GM23248 (cell line): ENCODE data around the gene CD1D. TPM values are rescaled to one million over a fixed set of nuclear protein-coding genes. Genes with fewer than 3 reads are reported as not detected.

ENCODE experiments used
- DNase-seq: peaks from one replicate; pipeline ENCODE4 v3.0.0-alpha.2; 2015
- H2AFZ ChIP-seq: fragments of 200-600 bp; sonication (generic); 2 replicates; pipeline ENCODE4 v1.6.1; 2016; ENCODE audit warnings: antibody characterized with exemption
- H3F3A ChIP-seq: fragments of 200-600 bp; sonication (generic); 2 replicates; pipeline ENCODE4 v1.6.1; 2016; ENCODE audit warnings: mild to moderate bottlenecking, antibody characterized with exemption, mixed run types; ENCODE audit not compliant: insufficient read depth
- H3K27ac ChIP-seq: fragments of 200-600 bp; sonication (generic); 2 replicates; pipeline ENCODE4 v1.5.1; 2016; ENCODE audit warnings: mild to moderate bottlenecking
- H3K27me3 ChIP-seq: fragments of 200-600 bp; sonication (generic); replicated peaks from 2 replicates; pipeline ENCODE4 v1.6.1; 2016; ENCODE audit warnings: mild to moderate bottlenecking; ENCODE audit not compliant: insufficient read depth
- H3K36me3 ChIP-seq: fragments of 200-600 bp; sonication (generic); 2 replicates; pipeline ENCODE4 v1.6.1; 2016; ENCODE audit warnings: low read depth, mild to moderate bottlenecking
- H3K4me1 ChIP-seq: fragments of 200-600 bp; sonication (generic); 2 replicates; pipeline ENCODE4 v1.6.1; 2016; ENCODE audit warnings: mild to moderate bottlenecking; ENCODE audit not compliant: insufficient read depth
- H3K4me2 ChIP-seq: fragments of 200-600 bp; sonication (generic); one replicate; pipeline ENCODE4 v1.6.1; 2016; ENCODE audit warnings: mild to moderate bottlenecking; ENCODE audit not compliant: unreplicated experiment
- H3K4me3 ChIP-seq: fragments of 200-600 bp; sonication (generic); 2 replicates; pipeline ENCODE4 v1.5.1; 2016; ENCODE audit warnings: mild to moderate bottlenecking
- H3K79me2 ChIP-seq: fragments of 200-600 bp; sonication (generic); 2 replicates; pipeline ENCODE4 v1.6.1; 2016; ENCODE audit warnings: mild to moderate bottlenecking; ENCODE audit not compliant: insufficient read depth
- H3K9ac ChIP-seq: fragments of 200-600 bp; sonication (generic); 2 replicates; pipeline ENCODE4 v1.6.1; 2016; ENCODE audit warnings: mild to moderate bottlenecking
- H3K9me2 ChIP-seq: fragments of 200-600 bp; sonication (generic); 2 replicates; pipeline ENCODE4 v1.6.1; 2016; ENCODE audit warnings: mixed run types, mild to moderate bottlenecking, moderate library complexity; ENCODE audit not compliant: insufficient read depth
- H3K9me3 ChIP-seq: fragments of 200-600 bp; sonication (generic); one replicate; pipeline ENCODE4 v1.6.1; 2017; ENCODE audit warnings: low read depth
- H4K20me1 ChIP-seq: fragments of 200-600 bp; sonication (generic); 2 replicates; pipeline ENCODE4 v1.6.0; 2016; ENCODE audit not compliant: insufficient read depth
- EZH2 ChIP-seq: fragments of 200-600 bp; sonication (generic); IDR thresholded peaks from 2 replicates; pipeline ENCODE4 v1.6.1; 2018; ENCODE audit warnings: antibody characterized with exemption, mild to moderate bottlenecking; ENCODE audit not compliant: insufficient read depth, poor library complexity, severe bottlenecking
- EZH2phosphoT487 ChIP-seq: fragments of 200-600 bp; sonication (generic); IDR thresholded peaks from 2 replicates; pipeline ENCODE4 v1.6.1; 2018; ENCODE audit warnings: antibody characterized with exemption, moderate library complexity, mild to moderate bottlenecking, low read depth; ENCODE audit not compliant: insufficient read depth
- WGBS, 2 experiments: methylation state at CpG; one replicate each; pipeline ENCODE4 v1.1.6; 2015 to 2017; ENCODE audit warnings: low lambda C conversion rate in 2 of 2, low coverage in 1 of 2; ENCODE audit errors: missing lambda C conversion rate in 2 of 2; 5-methylcytosine and 5-hydroxymethylcytosine counted together
- in situ Hi-C: fragments of 300-500 bp; cut with MboI; formaldehyde crosslinking; loops from 2 replicates; pipeline ENCODE4 v1.15.0; 2020
- polyA plus RNA-seq: library from polyadenylated mRNA; unstranded; fragments of >200 nt; fragmentation: Nextera tagmentation; extraction: Ambion mirVana; gene quantifications from 2 replicates; pipeline ENCODE4 v1.2.1, GENCODE V29; 2016
- total RNA-seq: library from RNA; depleted of rRNA; stranded (reverse); fragments of >200 nt; shearing (Covaris generic); gene quantifications from 2 replicates; pipeline ENCODE4 v1.2.3, GENCODE V29; 2014

CD1D gene
- total and polyA plus RNA-seq, 2 experiments from 2014 or later = not detected

GRCh38 chr1:158186180-158186579 lies 5.5 kb downstream of the CD1D start:
- Histone ChIP-seq H3K4me2 (no peak overlapping the region), H3K9ac (no peak overlapping the region), H3F3A (no peaks in the 10 kb centered on the region), H3K27me3 (peaks cover 49% of the 10 kb centered on the region), H3K36me3 (no peaks in the 10 kb centered on the region), H3K4me3 (no peak overlapping the region), H3K9me3 (no peaks in the 10 kb centered on the region), H3K27ac (no peak overlapping the region), H2AFZ (no peak overlapping the region), H3K79me2 (no peaks in the 10 kb centered on the region), H3K4me1 (no peaks in the 10 kb centered on the region), H4K20me1 (no peaks in the 10 kb centered on the region), H3K9me2 (no peaks in the 10 kb centered on the region)
- no peak for TF ChIP-seq EZH2phosphoT487
- TF ChIP-seq EZH2 = no peak
- 20 to 42% methylated on average over 3 of the region's 3 CpGs for WGBS, 2 experiments
- in situ Hi-C loops = no loop called here
- DNase-seq = no peak

GRCh38 chr1:158188611-158189010 lies 7.9 kb downstream of the CD1D start:
- Histone ChIP-seq H3K36me3 (no peaks in the 10 kb centered on the region), H3K4me1 (no peaks in the 10 kb centered on the region), H3K27me3 (peaks cover 26% of the 10 kb centered on the region), H2AFZ (no peak overlapping the region), H3K79me2 (no peaks in the 10 kb centered on the region), H4K20me1 (no peaks in the 10 kb centered on the region), H3K9me2 (no peaks in the 10 kb centered on the region), H3K27ac (no peak overlapping the region), H3K9ac (no peak overlapping the region), H3K4me3 (no peak overlapping the region), H3K9me3 (no peaks in the 10 kb centered on the region), H3F3A (no peaks in the 10 kb centered on the region), H3K4me2 (no peak overlapping the region)
- no peak for DNase-seq
- in situ Hi-C loops = no loop called here
- no peak for TF ChIP-seq EZH2phosphoT487
- TF ChIP-seq EZH2 = no peak
- 27 to 28% methylated on average over 4 of the region's 4 CpGs for WGBS, 2 experiments

- H3K9ac ChIP-seq = no peak overlapping the region
- H4K20me1 ChIP-seq = no peaks in the 10 kb centered on the region
- no peak overlapping the region for H3K27ac ChIP-seq
- H3K4me2 ChIP-seq = no peak overlapping the region
- H3K4me1 ChIP-seq = no peaks in the 10 kb centered on the region
- no peak for DNase-seq
- H3K27me3 ChIP-seq = peaks cover 27% of the 10 kb centered on the region
- no peaks in the 10 kb centered on the region for H3K9me2 ChIP-seq
- no peak overlapping the region for H2AFZ ChIP-seq
- H3F3A ChIP-seq = no peaks in the 10 kb centered on the region
- no peaks in the 10 kb centered on the region for H3K36me3 ChIP-seq
- no peaks in the 10 kb centered on the region for H3K79me2 ChIP-seq
- in situ Hi-C loops = no loop called here
- TF ChIP-seq EZH2phosphoT487 = no peak
- TF ChIP-seq EZH2 = no peak
- no peaks in the 10 kb centered on the region for H3K9me3 ChIP-seq
- 13 to 18% methylated on average over 3 of the region's 3 CpGs for WGBS, 2 experiments
- no peak overlapping the region for H3K4me3 ChIP-seq
These were observed 8.9 kb downstream of the CD1D start for GRCh38 chr1:158189624-158190023.

- no peaks in the 10 kb centered on the region for H3F3A ChIP-seq
- TF ChIP-seq EZH2 (no peak), EZH2phosphoT487 (no peak)
- H3K9me3 ChIP-seq = no peaks in the 10 kb centered on the region
- WGBS, 2 experiments = 12 to 13% methylated on average over 6 of the region's 6 CpGs
- no peaks in the 10 kb centered on the region for H3K36me3 ChIP-seq
- no peak overlapping the region for H3K4me2 ChIP-seq
- H3K79me2 ChIP-seq = no peaks in the 10 kb centered on the region
- no peak overlapping the region for H3K27ac ChIP-seq
- no peak overlapping the region for H2AFZ ChIP-seq
- in situ Hi-C loops = no loop called here
- H3K27me3 ChIP-seq = peaks cover 23% of the 10 kb centered on the region
- H4K20me1 ChIP-seq = no peaks in the 10 kb centered on the region
- H3K4me3 ChIP-seq = no peak overlapping the region
- no peak for DNase-seq
- H3K9ac ChIP-seq = no peak overlapping the region
- H3K9me2 ChIP-seq = no peaks in the 10 kb centered on the region
- H3K4me1 ChIP-seq = no peaks in the 10 kb centered on the region
These were observed 10.6 kb downstream of the CD1D start for GRCh38 chr1:158191299-158191698.

GRCh38 chr1:158196461-158196860 lies 15.8 kb downstream of the CD1D start:
- H3K4me2 ChIP-seq = no peak overlapping the region
- no peak overlapping the region for H2AFZ ChIP-seq
- no peaks in the 10 kb centered on the region for H3F3A ChIP-seq
- H3K4me3 ChIP-seq = no peak overlapping the region
- DNase-seq = no peak
- H3K27ac ChIP-seq = no peak overlapping the region
- H3K9me2 ChIP-seq = no peaks in the 10 kb centered on the region
- H3K4me1 ChIP-seq = no peaks in the 10 kb centered on the region
- H3K36me3 ChIP-seq = no peaks in the 10 kb centered on the region
- H4K20me1 ChIP-seq = no peaks in the 10 kb centered on the region
- no peaks in the 10 kb centered on the region for H3K9me3 ChIP-seq
- H3K79me2 ChIP-seq = no peaks in the 10 kb centered on the region
- peaks cover 14% of the 10 kb centered on the region for H3K27me3 ChIP-seq
- TF ChIP-seq EZH2 = no peak
- TF ChIP-seq EZH2phosphoT487 = no peak
- in situ Hi-C loops = no loop called here
- H3K9ac ChIP-seq = no peak overlapping the region
